GM19397 (cell line): Measurements from ENCODE around the gene KRT72.

Source experiments
- ATAC-seq: cut with Tn5 transposase; IDR thresholded peaks from one replicate; pipeline ENCODE4 v1.9.1; 2021; ENCODE audit warnings: mild to moderate bottlenecking, moderate library complexity; ENCODE audit not compliant: unreplicated experiment

KRT72 gene

GRCh38 chr12:52600941-52601481, at the start of gene KRT72:
TSS of gene KRT72 (minus strand) at chr12:52601463. CDS start at chr12:52601452, 11 bp downstream.
- no peak for ATAC-seq

DNA sequence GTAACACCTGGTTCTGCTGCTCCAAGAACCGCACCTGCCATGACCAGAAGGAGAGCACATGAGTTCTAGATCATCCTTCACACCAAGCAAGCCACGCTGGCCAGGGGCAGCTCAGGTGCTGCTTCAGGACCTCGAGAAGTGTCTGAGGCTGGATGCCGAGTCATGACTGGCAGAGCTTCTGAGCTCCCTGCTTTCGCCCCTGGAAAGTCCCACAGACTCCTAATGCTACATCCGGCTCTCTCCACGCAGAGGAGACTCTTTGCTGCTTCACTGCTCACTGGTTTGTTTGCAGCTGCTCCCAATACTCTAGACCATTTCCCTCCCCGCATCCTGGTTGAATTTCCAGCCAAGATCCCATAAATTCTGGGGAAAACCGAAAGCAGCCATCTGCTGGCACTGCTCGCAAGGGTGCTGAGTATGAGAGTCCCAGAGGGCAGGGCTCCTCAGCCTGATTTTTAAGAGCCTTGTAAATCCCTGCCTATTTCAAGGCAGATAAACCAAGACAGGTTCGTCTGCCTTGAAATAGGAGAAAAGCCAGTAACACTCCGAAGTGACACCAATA, 49.3 kb upstream of the KRT72 start:
- ATAC-seq, result no peak

DNA sequence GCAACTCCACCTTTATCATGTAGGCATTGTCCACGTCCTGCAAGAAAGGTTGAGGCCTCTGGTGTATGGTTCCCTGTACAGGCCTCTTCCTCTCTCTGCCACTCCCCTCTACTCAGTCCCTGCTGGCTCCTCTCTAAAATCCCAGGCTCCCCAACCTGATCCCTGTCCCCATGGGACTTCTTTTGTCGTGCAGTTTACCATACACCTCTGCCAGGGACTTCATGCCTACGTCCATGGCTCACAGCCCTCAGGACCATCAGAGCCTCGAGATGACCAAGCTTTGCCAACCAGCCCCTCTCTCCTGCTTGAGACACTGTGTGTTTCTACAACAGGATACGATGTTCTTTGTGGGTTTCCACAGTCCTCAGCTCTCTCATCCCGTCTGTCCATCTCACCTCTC, 47.8 kb upstream of the KRT72 start:
- ATAC-seq, result no peak

DNA sequence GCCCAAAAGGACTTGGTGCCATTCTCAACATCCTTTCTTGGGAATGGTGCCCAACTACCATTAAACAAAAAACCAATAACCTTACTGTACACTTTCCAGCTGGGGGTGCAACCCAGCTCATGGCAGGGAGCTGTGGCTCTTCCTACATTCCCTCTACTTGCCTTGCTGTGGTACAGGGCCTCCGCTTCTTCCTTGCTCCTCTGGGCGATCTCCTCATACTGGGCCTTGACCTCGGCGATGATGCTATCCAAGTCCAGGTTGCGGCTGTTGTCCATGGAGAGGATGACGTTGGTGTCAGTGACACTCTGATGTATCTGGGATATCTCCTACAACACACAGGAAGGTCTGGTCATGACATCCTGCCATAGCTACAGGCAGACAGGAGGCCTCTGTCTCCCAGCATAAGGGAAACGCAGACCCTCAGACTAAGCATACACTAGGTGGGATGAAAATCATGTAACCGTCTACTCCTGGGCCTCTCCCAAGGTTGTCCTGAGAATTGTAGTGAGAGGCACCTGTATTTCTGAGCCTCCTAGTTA, 46.8 kb upstream of the KRT72 start:
- no peak for ATAC-seq

DNA sequence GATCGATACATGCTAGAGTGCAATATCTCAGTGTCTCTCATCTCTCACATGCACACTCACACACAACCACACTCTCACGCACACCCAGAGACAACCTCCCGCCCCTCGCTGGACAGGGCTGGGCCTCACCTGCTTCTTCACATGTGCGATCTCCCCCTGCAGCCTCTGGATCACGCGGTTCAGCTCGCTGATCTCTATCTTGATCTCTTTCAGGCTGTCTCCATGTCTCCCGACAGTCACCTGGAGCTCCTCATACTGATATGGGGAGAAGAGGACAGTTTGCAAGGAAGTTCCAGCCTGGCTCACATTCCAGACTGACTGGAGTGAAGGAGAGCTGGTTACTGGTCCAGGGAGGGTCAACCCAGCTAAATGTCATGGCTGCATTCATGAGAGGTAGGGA, 46.3 kb upstream of the KRT72 start:
- no peak for ATAC-seq

DNA sequence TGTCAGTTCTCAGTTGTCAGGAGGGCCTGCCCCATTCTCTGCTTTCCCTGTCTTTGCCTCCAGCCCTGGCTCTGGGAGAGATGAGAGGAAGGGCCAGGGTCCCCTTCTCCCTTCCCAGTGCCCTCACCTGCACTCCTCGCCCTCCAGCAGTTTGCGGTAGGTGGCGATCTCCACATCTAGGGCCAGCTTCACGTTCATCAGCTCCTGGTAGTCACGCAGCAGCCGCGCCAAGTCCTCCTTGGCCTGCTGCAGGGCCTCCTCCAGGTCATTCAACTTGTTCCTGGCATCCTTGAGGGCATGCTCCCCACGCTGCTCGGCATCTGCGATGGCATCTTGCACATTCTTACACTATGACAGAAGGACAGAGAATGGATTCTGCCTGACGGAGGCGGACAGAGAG, 45.4 kb upstream of the KRT72 start:
- no peak for ATAC-seq

GRCh38 chr12:52645982-52646381, 44.7 kb upstream of the KRT72 start:
- no peak for ATAC-seq

- no peak for ATAC-seq
These were observed 44.0 kb upstream of the KRT72 start for GRCh38 chr12:52645120-52645761.

GRCh38 chr12:52644078-52644415, 42.8 kb upstream of the KRT72 start:
- ATAC-seq, result no peak

- ATAC-seq, result no peak
These were observed 42.2 kb upstream of the KRT72 start for GRCh38 chr12:52643233-52644077.

DNA sequence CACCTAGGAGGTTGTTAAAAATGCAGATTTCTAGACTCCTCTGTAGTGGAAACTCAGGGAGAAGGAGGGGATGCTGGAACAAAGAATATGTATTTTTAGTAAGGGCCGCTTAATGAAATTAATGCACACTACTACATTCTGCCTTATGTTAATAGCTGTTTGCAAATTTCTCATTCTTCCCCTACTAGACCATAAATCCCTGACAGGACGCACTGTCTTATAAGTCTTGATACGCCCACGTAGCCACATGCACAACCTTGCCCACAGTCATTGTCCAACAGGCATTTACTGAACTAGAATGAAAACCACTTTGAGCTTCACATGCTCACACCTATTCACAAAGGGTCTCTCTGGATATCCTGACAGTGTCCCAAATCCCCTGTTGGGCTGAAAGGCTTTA, 40.2 kb upstream of the KRT72 start:
- no peak for ATAC-seq

DNA sequence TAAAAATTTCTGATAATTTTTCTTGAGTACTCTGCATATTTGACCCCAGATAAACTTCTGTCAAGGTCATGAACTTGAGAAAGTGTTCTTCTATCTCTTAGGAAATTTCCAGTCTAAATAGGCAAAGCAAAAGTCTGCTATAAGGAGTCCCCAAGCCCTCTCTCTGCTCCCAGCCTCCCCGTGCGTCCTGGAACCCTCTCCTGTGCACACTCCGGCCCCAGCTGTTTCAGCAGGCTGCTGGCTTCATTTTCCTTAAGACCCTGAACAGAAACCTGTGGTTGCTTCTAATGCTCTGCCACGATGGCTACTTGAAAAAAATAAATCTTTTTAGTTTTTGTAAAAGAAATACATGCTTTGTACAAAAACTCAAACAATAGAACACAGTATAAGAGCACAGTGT, 36.0 kb upstream of the KRT72 start:
- no peak for ATAC-seq

- ATAC-seq, result no peak
These were observed 35.5 kb upstream of the KRT72 start for GRCh38 chr12:52636592-52637258.

GRCh38 chr12:52636189-52636588, 34.9 kb upstream of the KRT72 start:
- ATAC-seq, result no peak

GRCh38 chr12:52634266-52635056, 33.2 kb upstream of the KRT72 start:
- ATAC-seq, result no peak

DNA sequence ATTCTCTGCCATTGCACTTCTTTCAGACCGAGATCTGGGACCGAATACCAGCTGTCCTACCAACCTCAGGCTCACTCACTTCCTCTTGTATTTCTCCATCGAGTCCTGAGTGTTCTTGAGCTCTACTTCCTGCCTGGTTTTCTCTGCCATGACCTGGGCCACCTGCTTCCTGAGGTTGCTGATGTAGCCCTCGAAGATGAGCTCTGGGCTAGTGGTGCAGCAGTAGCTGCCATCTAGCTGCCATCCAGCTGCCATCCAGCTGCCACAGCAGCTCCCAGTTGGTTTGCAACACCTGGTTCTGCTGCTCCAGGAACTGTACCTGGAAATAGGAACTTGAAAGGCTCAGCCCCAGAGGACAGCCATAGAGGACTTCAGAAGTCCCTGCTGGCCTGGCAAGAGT, 32.1 kb upstream of the KRT72 start:
- no peak for ATAC-seq

GRCh38 chr12:52632656-52633055, 31.4 kb upstream of the KRT72 start:
- no peak for ATAC-seq

DNA sequence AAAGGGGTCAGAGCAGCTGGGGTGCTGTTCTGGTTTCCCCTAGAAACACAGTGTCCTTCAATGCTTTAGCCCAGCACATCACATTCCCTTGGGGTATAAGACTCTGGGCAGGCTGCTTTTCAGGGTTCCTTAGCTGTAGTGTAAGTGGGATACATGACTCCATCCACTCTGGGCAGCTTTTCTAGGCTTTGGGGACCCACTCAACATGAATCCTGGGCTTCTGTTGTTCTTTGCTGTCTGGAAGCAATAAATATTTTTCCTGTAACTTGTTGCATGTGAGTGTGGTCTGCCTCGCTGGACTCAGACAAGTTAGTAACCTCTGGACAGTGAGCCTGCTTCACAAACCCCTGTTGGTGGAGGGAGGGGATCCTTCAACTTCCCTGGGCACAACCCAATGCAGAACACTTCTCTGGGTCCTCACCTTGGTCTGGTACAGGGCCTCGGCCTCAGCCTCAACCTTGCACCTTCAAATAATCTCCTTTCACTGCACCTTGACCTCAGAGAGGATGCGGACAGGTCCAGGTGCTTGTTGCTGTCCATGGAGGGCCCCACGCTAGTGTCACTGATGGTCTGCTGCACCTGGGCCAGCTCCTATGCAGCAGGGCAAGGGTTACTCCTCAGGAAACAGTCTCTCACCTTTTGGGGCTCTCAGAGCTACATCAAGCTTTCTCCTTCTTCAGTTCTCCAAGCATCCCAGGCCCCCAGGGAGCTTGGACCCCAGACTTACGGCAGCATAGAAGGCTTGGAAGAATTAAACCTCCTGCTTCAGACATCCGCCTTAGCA, 30.6 kb upstream of the KRT72 start:
- no peak for ATAC-seq

- ATAC-seq, result no peak
These were observed 30.0 kb upstream of the KRT72 start for GRCh38 chr12:52631264-52631663.
